Progenitor cell of endocrine pancreas (in vitro differentiated cells): ENCODE data around the gene PRMT7. TPM values are rescaled to one million over a fixed set of nuclear protein-coding genes. Genes with fewer than 3 reads are reported as not detected.

Experiments
- DNase-seq: peaks from one replicate; pipeline ENCODE4 v3.0.0; 2021; ENCODE audit warnings: low spot score; ENCODE audit not compliant: unreplicated experiment
- H3K27ac Mint-ChIP-seq: 2 replicates; pipeline ENCODE4 v1.8.0; 2021; ENCODE audit warnings: mild to moderate bottlenecking, moderate library complexity, mixed read lengths
- H3K27me3 Mint-ChIP-seq: 2 replicates; pipeline ENCODE4 v1.8.0; 2021; ENCODE audit warnings: mixed read lengths
- H3K36me3 Mint-ChIP-seq: 2 replicates; pipeline ENCODE4 v1.8.0; 2022; ENCODE audit warnings: mixed read lengths; ENCODE audit not compliant: insufficient read depth
- H3K4me1 Mint-ChIP-seq: 2 replicates; pipeline ENCODE4 v1.8.0; 2021; ENCODE audit warnings: low read depth, mixed read lengths
- H3K4me3 Mint-ChIP-seq: 2 replicates; pipeline ENCODE4 v1.8.0; 2021; ENCODE audit warnings: low read depth, mild to moderate bottlenecking, moderate library complexity, mixed read lengths
- H3K9me3 Mint-ChIP-seq: 2 replicates; pipeline ENCODE4 v1.8.0; 2021; ENCODE audit warnings: low read depth, mixed read lengths
- total RNA-seq: library from RNA; stranded (reverse); gene quantifications from 2 replicates; pipeline ENCODE4 v1.2.1, GENCODE V29; 2021
- TF ChIP-seq, protein P1 (sequence below): fragments of 200-600 bp; sonication (generic); IDR thresholded peaks from one replicate; pipeline ENCODE4 v1.5.0; 2021; ENCODE audit warnings: antibody characterized with exemption, mild to moderate bottlenecking; ENCODE audit not compliant: unreplicated experiment

The PRMT7 gene
- total RNA-seq, 1 donor from 2014 or later, result 60.0 TPM

DNA sequence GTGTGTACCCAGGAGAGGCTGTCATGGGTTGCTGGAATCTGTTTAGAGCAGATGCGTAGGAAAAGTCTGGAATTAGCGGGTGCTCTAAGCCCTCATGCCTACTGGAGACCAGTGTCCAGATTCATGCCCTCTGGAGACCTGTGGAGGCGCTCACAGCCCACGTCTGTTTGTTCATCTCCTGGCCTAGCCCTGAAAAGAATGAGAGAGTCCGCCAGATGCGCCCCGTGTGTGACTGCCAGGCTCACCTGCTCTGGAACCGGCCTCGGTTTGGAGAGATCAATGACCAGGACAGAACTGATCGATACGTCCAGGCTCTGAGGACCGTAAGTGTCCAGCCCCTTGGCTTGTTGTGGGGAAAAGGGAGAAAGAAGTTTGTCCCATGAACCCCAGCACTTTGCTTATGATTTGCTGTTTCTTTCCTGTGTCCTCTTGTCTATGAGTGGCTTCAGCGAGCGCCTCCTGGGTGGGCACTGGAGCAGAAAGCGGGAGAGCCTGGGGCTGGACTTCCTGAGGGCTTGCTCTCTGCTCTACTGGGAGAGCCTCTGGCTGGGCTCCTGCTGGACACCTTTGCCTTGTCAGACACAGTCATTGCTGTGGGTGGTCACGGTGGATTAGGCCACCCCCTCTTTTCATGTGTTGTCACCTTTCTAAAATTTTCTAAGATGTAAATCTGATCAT, 35.3 kb downstream of the PRMT7 start:
- H3K36me3 Mint-ChIP-seq, result peaks cover 20% of the 10 kb centered on the region
- no peak overlapping the region for H3K4me3 Mint-ChIP-seq
- H3K9me3 Mint-ChIP-seq, result no peaks in the 10 kb centered on the region
- DNase-seq, result no peak
- no peaks in the 10 kb centered on the region for H3K4me1 Mint-ChIP-seq
- no peak overlapping the region for H3K27ac Mint-ChIP-seq
- no peaks in the 10 kb centered on the region for H3K27me3 Mint-ChIP-seq
- TF ChIP-seq, protein P1, sequence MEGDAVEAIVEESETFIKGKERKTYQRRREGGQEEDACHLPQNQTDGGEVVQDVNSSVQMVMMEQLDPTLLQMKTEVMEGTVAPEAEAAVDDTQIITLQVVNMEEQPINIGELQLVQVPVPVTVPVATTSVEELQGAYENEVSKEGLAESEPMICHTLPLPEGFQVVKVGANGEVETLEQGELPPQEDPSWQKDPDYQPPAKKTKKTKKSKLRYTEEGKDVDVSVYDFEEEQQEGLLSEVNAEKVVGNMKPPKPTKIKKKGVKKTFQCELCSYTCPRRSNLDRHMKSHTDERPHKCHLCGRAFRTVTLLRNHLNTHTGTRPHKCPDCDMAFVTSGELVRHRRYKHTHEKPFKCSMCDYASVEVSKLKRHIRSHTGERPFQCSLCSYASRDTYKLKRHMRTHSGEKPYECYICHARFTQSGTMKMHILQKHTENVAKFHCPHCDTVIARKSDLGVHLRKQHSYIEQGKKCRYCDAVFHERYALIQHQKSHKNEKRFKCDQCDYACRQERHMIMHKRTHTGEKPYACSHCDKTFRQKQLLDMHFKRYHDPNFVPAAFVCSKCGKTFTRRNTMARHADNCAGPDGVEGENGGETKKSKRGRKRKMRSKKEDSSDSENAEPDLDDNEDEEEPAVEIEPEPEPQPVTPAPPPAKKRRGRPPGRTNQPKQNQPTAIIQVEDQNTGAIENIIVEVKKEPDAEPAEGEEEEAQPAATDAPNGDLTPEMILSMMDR, result no peak

DNA sequence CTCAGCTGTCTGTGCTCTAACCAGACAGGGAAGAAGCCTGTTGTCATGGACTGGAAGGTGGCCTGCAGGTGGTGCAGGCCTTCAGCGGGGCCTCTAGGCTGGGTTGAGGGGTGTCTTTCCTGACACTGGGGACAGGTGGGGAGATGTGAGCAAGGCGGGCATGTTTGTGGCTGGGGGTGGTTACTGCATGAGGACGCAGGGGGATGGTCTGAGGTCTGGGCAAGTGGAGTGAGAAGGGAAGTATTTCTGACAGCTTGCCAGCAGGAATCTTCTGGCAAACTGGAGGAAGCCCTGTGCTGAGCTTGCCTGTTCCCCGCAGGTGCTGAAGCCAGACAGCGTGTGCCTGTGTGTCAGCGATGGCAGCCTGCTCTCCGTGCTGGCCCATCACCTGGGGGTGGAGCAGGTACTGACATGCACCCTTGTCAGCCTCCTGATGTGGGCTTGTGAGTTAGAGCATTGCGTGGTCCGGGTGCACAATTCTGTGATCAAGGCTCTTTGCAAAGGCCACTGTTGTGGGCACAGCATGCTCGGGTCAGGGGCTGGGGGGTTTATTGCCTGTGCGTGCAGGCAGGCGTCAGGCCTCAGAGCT, 36.2 kb downstream of the PRMT7 start:
- Mint-ChIP-seq H3K27ac (no peak overlapping the region), H3K9me3 (no peaks in the 10 kb centered on the region), H3K36me3 (peaks cover 17% of the 10 kb centered on the region), H3K27me3 (no peaks in the 10 kb centered on the region), H3K4me3 (no peak overlapping the region), H3K4me1 (peaks cover 5% of the 10 kb centered on the region)
- DNase-seq, result no peak
- TF ChIP-seq, protein P1, result no peak

DNA sequence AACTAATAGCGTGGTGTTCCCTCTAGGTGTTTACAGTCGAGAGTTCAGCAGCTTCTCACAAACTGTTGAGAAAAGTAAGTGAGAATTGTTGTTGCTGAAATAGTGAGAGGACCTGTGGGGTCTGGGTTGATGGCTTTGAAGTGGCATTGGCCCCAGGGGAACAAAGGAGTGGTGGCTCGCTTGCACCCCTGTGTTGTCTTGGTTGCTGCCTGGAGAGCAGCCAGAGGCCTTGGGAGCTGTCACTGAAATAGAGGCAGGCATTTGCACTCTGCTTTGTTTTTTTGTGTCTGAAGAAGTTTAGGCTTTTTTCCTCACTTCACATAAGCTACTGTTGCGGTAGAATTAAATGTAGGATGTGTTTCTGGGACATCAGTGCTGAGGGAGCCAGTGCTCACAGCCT, 36.8 kb downstream of the PRMT7 start:
- TF ChIP-seq, protein P1, result no peak
- Mint-ChIP-seq H3K4me1 (peaks cover 5% of the 10 kb centered on the region), H3K9me3 (no peaks in the 10 kb centered on the region), H3K4me3 (no peak overlapping the region), H3K27ac (no peak overlapping the region), H3K27me3 (no peaks in the 10 kb centered on the region), H3K36me3 (peaks cover 15% of the 10 kb centered on the region)
- DNase-seq, result no peak

DNA sequence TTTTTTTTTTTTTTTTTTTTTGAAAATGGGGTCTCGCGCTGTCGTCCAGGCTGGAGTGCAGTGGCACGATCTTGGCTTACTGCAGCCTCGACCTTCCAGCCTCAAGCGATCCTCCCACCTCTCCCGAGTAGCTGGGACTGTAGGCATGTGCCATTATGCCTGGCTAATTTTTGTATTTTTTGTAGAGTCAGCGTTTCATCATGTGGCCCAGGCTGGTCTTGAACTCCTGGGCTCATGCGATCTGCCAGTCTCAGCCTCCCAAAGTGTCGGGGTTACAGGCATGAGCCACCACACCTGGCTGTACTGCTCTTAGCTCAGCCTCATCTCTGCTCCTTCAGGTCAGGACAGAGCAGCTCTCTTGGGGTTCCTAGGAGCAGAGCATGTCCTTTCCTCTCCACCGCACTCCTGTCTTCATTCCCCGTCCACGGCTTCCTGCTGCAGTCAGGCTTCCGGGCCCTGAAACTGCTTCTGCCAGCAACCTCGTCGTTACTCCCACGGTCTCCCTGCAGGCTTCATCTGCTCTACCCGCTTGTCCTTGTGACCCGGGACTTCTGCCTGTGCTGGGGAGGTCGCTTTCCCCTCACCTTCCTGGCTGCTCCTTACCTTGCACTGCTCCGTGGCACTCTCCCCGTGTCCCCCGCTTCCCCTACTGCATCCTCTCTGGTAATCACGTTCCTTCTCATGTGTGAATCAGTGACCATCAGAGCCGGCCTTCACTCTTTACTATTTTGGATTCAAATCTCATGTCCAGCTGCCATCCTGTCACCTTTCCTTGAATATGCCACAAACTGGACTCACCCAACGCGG, 38.0 kb downstream of the PRMT7 start:
- no peak for DNase-seq
- Mint-ChIP-seq H3K4me1 (peaks cover 5% of the 10 kb centered on the region), H3K4me3 (no peak overlapping the region), H3K36me3 (peaks cover 12% of the 10 kb centered on the region), H3K9me3 (no peaks in the 10 kb centered on the region), H3K27me3 (no peaks in the 10 kb centered on the region), H3K27ac (no peak overlapping the region)
- TF ChIP-seq, protein P1, result no peak

DNA sequence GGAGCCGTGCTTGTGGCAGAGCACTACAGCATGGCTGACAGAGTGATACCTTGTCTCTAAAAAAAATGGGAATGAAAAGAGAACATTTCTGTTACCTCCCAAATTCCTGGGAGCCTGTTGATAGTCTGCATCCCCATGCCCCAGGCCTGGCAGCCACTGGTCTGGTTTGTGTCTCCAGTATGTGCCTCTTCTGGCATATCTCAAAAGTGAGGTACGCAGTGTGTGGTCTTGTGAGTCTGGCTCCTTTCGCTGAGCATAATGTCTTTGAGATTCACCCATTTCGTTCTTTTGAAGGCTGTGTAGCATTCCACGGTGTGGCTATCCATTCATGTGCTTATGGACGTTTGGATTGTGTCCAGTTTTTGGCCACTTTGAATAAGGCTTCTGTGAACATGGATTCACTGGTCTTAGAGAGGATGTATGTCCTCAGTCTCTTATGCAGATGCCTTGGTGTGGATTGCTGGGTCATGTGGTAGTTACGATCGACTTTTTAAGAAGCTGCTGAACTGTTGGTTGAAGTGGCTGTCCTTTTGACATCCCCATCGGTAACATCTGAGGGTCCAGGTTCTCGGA, 39.1 kb downstream of the PRMT7 start:
- TF ChIP-seq, protein P1, result no peak
- peaks cover 13% of the 10 kb centered on the region for H3K36me3 Mint-ChIP-seq
- DNase-seq, result no peak
- no peaks in the 10 kb centered on the region for H3K9me3 Mint-ChIP-seq
- H3K4me3 Mint-ChIP-seq, result no peak overlapping the region
- peaks cover 5% of the 10 kb centered on the region for H3K4me1 Mint-ChIP-seq
- H3K27ac Mint-ChIP-seq, result no peak overlapping the region
- H3K27me3 Mint-ChIP-seq, result no peaks in the 10 kb centered on the region
